ENCODE results near the gene AP3B1. TPM values are rescaled to one million over a fixed set of nuclear protein-coding genes. Genes with fewer than 3 reads are reported as not detected.

The AP3B1 gene
- total RNA-seq, 1 experiment from 2014 or later, result 50.3 TPM

GRCh38 chr5:78090002-78090401 lies 204.5 kb downstream of the AP3B1 start (continued):
- no peak for TF ChIP-seq KAT7 (CRISPR knock-in tag; IDR thresholded peaks at IDR 0.05; ENCODE audit: borderline replicate concordance)
- no peak for TF ChIP-seq TCF7 (CRISPR knock-in tag; IDR thresholded peaks at IDR 0.05; ENCODE audit: low read depth)
- TF ChIP-seq NR2C2 (CRISPR knock-in tag; IDR thresholded peaks at IDR 0.05), result no peak
- no peak for TF ChIP-seq IRF2 (CRISPR knock-in tag; IDR thresholded peaks at IDR 0.05; ENCODE audit: borderline replicate concordance, low read depth)
- no peak for TF ChIP-seq ATF3 (CRISPR knock-in tag; conservative IDR thresholded peaks at IDR 0.05)
- TF ChIP-seq SP1 (CRISPR knock-in tag; conservative IDR thresholded peaks at IDR 0.05), result no peak

- Mint-ChIP-seq H3K27me3 (ENCODE audit: low read depth) (no peaks in the 10 kb centered on the region), H3K9me3 (peaks cover 28% of the 10 kb centered on the region), H3K36me3 (peaks cover 7% of the 10 kb centered on the region), H3K27ac (no peak overlapping the region), H3K4me3 (no peak overlapping the region), H3K4me1 (peaks cover 14% of the 10 kb centered on the region)
- POLR2A ChIA-PET, result no interaction called here
- CTCF ChIA-PET, result no interaction called here
- no peak for ATAC-seq
- DNase-seq (ENCODE audit: low spot score), result no peak
- TF ChIP-seq ZNF317 (CRISPR knock-in tag; IDR thresholded peaks at IDR 0.05; ENCODE audit: borderline replicate concordance, low read depth), result no peak
- no peak for TF ChIP-seq ZNF396 (CRISPR knock-in tag; IDR thresholded peaks at IDR 0.05; ENCODE audit: borderline replicate concordance)
- no peak for TF ChIP-seq MLX (CRISPR knock-in tag; IDR thresholded peaks at IDR 0.05)
- no peak for TF ChIP-seq PRDM15 (CRISPR knock-in tag; IDR thresholded peaks at IDR 0.05)
- TF ChIP-seq ZNF219 (CRISPR knock-in tag; IDR thresholded peaks at IDR 0.05; ENCODE audit: borderline replicate concordance), result no peak
- TF ChIP-seq RELA (CRISPR knock-in tag; IDR thresholded peaks at IDR 0.05; ENCODE audit: borderline replicate concordance), result no peak
- TF ChIP-seq ARID4B (CRISPR knock-in tag; IDR thresholded peaks at IDR 0.05; ENCODE audit: borderline replicate concordance), result no peak
- TF ChIP-seq E2F1 (CRISPR knock-in tag; IDR thresholded peaks at IDR 0.05), result no peak
Observed at GRCh38 chr5:78078858-78079257, 215.6 kb downstream of the AP3B1 start.
